GM18505 (cell line): ENCODE data around the gene PCDHA6.
"Not testable (repeated sequence)": the region's sequence is repeated elsewhere in the genome, so short reads cannot be mapped to it uniquely, and the experiment has no call there.

Experiments used
- ATAC-seq: cut with Tn5 transposase; IDR thresholded peaks from one replicate; pipeline ENCODE4 v1.9.1; 2021; ENCODE audit not compliant: unreplicated experiment
- POLR2A ChIP-seq: IDR thresholded peaks from 4 replicates; pipeline ENCODE4 v1.6.1; 2011; ENCODE audit warnings: borderline replicate concordance; ENCODE audit not compliant: insufficient read depth, insufficient read length; ENCODE audit errors: extremely low read depth

Gene PCDHA6

GRCh38 chr5:140833993-140834392, 6.2 kb downstream of the PCDHA6 start, which contains the start of gene PCDHA7:
Gene PCDHA7, plus strand, starts transcription at chr5:140834269. Its CDS starts 115 bp downstream, at chr5:140834384.
- ATAC-seq, result no peak
- TF ChIP-seq POLR2A, result no peak

- not testable (repeated sequence) for ATAC-seq
Observed at GRCh38 chr5:140834439-140835008, 6.8 kb downstream of the PCDHA6 start.

- no peak for TF ChIP-seq POLR2A
- ATAC-seq, result no peak
Observed at GRCh38 chr5:140835622-140836510, 8.1 kb downstream of the PCDHA6 start.

GRCh38 chr5:140840978-140841962, 13.5 kb downstream of the PCDHA6 start, which contains the start of gene PCDHA8:
Gene PCDHA8, plus strand, starts transcription at chr5:140841187. Its CDS starts 135 bp downstream, at chr5:140841322.
- TF ChIP-seq POLR2A, result no peak
- no peak for ATAC-seq

- no peak for ATAC-seq
- TF ChIP-seq POLR2A, result no peak
Observed at GRCh38 chr5:140842798-140843733, 15.3 kb downstream of the PCDHA6 start.

GRCh38 chr5:140848139-140849102, 20.7 kb downstream of the PCDHA6 start, which contains the start of gene PCDHA9:
Gene PCDHA9, plus strand, starts transcription at chr5:140848382. Its CDS starts 114 bp downstream, at chr5:140848496.
- not testable (repeated sequence) for ATAC-seq

- not testable (repeated sequence) for ATAC-seq
Observed at GRCh38 chr5:140849831-140850634, 22.3 kb downstream of the PCDHA6 start.

- no peak for ATAC-seq
- no peak for TF ChIP-seq POLR2A
Observed at GRCh38 chr5:140855772-140856674, 28.3 kb downstream of the PCDHA6 start, which contains the start of gene PCDHA10. Gene PCDHA10, plus strand, starts transcription at chr5:140855897. Its CDS starts 152 bp downstream, at chr5:140856049.

GRCh38 chr5:140857177-140857986, 29.6 kb downstream of the PCDHA6 start:
- ATAC-seq, result no peak

GRCh38 chr5:140857987-140858240, 30.2 kb downstream of the PCDHA6 start:
- no peak for ATAC-seq
- no peak for TF ChIP-seq POLR2A

More at GRCh38 chr5:140857177-140857986, 29.6 kb downstream of the PCDHA6 start:
- no peak for TF ChIP-seq POLR2A
